Measurements from ENCODE around the gene METTL18. TPM values are rescaled to one million over a fixed set of nuclear protein-coding genes. Genes with fewer than 3 reads are reported as not detected.

Gene METTL18
- polyA plus RNA-seq, 1 donor from 2014 or later: 7.0 TPM

DNA sequence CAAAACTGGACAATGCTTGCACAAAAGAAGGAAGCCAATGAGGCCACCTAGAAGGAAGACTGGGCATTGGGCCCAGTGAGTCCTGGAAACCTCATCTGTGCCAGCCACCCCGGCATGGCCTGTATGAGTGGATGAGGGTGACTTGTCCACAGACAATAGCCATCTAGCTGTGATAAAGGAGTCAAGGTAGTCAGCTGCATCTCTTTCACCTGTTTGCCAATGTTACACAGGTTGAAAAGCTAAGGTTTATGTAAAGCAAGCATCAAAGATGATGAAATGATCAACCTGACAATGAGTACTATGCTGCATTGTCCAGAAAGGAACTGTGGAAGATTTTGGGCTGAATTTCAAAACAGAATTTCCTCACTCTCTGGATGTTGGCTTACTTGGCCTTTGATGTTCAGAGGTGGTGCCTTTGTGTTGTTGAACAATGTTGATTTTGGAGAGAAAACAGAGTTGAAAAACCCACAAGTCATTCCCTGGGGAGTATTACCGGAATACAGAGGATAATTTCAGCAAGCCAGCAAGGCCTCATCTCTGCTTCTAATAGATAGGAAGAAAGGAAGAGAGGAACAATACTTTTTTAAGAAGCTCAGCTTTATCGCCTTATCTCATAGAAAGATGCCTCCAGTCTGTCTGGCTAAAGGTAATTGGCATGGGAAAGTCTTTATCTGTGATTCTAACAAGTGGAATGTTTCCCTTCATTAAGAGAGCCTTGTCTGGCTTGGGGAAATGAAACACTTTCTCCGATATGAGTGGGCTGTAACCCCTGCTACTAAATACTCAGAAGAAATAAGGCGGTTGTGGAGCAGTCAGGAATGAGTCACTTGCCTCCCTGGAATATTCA lies 49.5 kb downstream of the METTL18 start:
- no peaks in the 10 kb centered on the region for H3F3A ChIP-seq (ENCODE audit: insufficient read depth, low read length, poor library complexity, severe bottlenecking)
- H3K27me3 ChIP-seq (ENCODE audit: insufficient read depth, low read depth, low read length): no peaks in the 10 kb centered on the region
- H3K4me2 ChIP-seq (ENCODE audit: low read length): no peak overlapping the region
- no peak overlapping the region for H3K4me3 ChIP-seq (ENCODE audit: low read length)
- no peaks in the 10 kb centered on the region for H3K79me2 ChIP-seq (replicated peaks; ENCODE audit: insufficient read depth, low read length)
- H3K36me3 ChIP-seq (ENCODE audit: insufficient read depth, low read length): no peaks in the 10 kb centered on the region
- no peak overlapping the region for H3K27ac ChIP-seq (ENCODE audit: low read length)
- no peaks in the 10 kb centered on the region for H3K9me2 ChIP-seq (ENCODE audit: insufficient read depth, low read length)
- no peak overlapping the region for H3K9ac ChIP-seq (ENCODE audit: low read length)
- H2AFZ ChIP-seq (ENCODE audit: low read depth, low read length): no peak overlapping the region
- TF ChIP-seq, protein P1, sequence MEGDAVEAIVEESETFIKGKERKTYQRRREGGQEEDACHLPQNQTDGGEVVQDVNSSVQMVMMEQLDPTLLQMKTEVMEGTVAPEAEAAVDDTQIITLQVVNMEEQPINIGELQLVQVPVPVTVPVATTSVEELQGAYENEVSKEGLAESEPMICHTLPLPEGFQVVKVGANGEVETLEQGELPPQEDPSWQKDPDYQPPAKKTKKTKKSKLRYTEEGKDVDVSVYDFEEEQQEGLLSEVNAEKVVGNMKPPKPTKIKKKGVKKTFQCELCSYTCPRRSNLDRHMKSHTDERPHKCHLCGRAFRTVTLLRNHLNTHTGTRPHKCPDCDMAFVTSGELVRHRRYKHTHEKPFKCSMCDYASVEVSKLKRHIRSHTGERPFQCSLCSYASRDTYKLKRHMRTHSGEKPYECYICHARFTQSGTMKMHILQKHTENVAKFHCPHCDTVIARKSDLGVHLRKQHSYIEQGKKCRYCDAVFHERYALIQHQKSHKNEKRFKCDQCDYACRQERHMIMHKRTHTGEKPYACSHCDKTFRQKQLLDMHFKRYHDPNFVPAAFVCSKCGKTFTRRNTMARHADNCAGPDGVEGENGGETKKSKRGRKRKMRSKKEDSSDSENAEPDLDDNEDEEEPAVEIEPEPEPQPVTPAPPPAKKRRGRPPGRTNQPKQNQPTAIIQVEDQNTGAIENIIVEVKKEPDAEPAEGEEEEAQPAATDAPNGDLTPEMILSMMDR (IDR thresholded peaks at IDR 0.05; ENCODE audit: poor library complexity, severe bottlenecking): no peak
- TF ChIP-seq EZH2 (IDR thresholded peaks at IDR 0.05; ENCODE audit: borderline replicate concordance, insufficient read depth, low read length, poor library complexity, severe bottlenecking): no peak
- TF ChIP-seq RAD21 (conservative IDR thresholded peaks at IDR 0.05): no peak
- no peak for TF ChIP-seq SMC3 (conservative IDR thresholded peaks at IDR 0.05; ENCODE audit: poor library complexity)
- TF ChIP-seq EP300 (conservative IDR thresholded peaks at IDR 0.05; ENCODE audit: poor library complexity, severe bottlenecking): no peak
- TF ChIP-seq, protein P2, sequence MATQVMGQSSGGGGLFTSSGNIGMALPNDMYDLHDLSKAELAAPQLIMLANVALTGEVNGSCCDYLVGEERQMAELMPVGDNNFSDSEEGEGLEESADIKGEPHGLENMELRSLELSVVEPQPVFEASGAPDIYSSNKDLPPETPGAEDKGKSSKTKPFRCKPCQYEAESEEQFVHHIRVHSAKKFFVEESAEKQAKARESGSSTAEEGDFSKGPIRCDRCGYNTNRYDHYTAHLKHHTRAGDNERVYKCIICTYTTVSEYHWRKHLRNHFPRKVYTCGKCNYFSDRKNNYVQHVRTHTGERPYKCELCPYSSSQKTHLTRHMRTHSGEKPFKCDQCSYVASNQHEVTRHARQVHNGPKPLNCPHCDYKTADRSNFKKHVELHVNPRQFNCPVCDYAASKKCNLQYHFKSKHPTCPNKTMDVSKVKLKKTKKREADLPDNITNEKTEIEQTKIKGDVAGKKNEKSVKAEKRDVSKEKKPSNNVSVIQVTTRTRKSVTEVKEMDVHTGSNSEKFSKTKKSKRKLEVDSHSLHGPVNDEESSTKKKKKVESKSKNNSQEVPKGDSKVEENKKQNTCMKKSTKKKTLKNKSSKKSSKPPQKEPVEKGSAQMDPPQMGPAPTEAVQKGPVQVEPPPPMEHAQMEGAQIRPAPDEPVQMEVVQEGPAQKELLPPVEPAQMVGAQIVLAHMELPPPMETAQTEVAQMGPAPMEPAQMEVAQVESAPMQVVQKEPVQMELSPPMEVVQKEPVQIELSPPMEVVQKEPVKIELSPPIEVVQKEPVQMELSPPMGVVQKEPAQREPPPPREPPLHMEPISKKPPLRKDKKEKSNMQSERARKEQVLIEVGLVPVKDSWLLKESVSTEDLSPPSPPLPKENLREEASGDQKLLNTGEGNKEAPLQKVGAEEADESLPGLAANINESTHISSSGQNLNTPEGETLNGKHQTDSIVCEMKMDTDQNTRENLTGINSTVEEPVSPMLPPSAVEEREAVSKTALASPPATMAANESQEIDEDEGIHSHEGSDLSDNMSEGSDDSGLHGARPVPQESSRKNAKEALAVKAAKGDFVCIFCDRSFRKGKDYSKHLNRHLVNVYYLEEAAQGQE (IDR thresholded peaks at IDR 0.05; ENCODE audit: borderline replicate concordance): no peak
- TF ChIP-seq POLR2AphosphoS5 (IDR thresholded peaks at IDR 0.05): no peak
- TF ChIP-seq MXI1 (conservative IDR thresholded peaks at IDR 0.05; ENCODE audit: poor library complexity, severe bottlenecking): no peak
- no peak for TF ChIP-seq TAF1 (IDR thresholded peaks at IDR 0.05; ENCODE audit: low read depth)
- H4K20me1 ChIP-seq (ENCODE audit: insufficient read depth): no peaks in the 10 kb centered on the region
- H3K9me3 ChIP-seq (ENCODE audit: low read length): no peaks in the 10 kb centered on the region

Other genes starting within 250 kb of the METTL18 start
- gene F5, start 208.4 kb downstream of the METTL18 start, polyA plus RNA-seq: 0.10 TPM in 1 of 2 replicates, not detected in the other
- gene SELP, start 164.8 kb downstream of the METTL18 start, polyA plus RNA-seq: not detected in 2 replicates
- not detected in 2 replicates for gene SELL, start 83.3 kb downstream of the METTL18 start, polyA plus RNA-seq
- gene SELE, start 60.8 kb downstream of the METTL18 start, polyA plus RNA-seq: not detected in 2 replicates
- 11.0 and 13.1 TPM in 2 replicates for gene SCYL3, start 99.0 kb upstream of the METTL18 start, polyA plus RNA-seq